GM10847 (cell line): Measurements from ENCODE around the gene TNFRSF19.

Source experiments
- POLR2A ChIP-seq: IDR thresholded peaks from 2 replicates; pipeline ENCODE4 v1.6.1; 2011; ENCODE audit not compliant: insufficient read length; ENCODE audit errors: extremely low read depth

The TNFRSF19 gene

GRCh38 chr13:23672616-23673015 lies 102.4 kb downstream of the TNFRSF19 start:
- no peak for TF ChIP-seq POLR2A

GRCh38 chr13:23673354-23673753 lies 103.1 kb downstream of the TNFRSF19 start:
- no peak for TF ChIP-seq POLR2A

DNA sequence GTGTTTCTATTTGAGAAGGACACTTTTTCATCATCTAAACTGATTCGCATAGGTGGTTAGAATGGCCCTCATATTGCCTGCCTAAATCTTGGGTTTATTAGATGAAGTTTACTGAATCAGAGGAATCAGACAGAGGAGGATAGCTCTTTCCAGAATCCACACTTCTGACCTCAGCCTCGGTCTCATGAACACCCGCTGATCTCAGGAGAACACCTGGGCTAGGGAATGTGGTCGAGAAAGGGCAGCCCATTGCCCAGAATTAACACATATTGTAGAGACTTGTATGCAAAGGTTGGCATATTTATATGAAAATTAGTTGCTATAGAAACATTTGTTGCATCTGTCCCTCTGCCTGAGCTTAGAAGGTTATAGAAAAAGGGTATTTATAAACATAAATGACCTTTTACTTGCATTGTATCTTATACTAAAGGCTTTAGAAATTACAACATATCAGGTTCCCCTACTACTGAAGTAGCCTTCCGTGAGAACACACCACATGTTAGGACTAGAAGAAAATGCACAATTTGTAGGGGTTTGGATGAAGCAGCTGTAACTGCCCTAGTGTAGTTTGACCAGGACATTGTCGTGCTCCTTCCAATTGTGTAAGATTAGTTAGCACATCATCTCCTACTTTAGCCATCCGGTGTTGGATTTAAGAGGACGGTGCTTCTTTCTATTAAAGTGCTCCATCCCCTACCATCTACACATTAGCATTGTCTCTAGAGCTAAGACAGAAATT lies 103.8 kb downstream of the TNFRSF19 start:
- no peak for TF ChIP-seq POLR2A

DNA sequence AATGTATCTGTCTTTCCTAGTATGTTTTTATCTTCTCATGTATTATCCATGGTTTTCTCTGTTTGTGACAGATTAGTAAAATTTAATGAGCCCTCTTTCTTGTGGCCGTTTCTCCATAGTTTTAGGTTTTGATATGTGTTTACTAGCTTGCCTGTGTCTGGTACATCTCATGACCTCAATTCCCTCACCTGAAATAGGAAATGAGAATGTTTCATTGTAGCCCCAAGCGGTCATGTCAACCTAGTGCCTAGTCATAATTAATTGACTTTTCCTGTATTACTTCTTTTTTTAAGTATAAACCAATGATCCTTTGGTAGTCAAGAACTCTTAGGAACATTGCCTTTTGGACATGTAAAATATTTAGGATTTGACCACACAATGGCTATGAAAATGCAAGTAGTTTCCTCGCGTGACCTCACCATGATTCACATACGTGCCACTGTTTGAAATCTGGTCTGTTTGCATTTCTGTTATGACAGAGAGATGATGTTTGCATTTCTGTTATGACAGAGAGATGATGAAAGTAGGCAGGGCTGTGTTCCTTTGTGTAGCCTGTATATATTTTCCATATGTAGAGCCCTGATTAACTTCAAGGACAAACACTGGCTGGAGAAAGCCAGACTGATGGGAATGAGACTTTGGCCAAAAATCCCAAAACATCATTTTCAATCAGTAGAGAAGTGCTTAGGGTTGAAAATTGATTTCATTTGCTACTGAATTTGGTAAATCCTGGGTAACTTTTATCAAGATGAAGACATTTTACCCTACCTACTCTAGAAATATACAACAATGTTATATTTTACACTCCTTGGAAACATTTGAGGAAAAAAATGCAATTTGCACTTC lies 104.8 kb downstream of the TNFRSF19 start:
- TF ChIP-seq POLR2A = no peak

- no peak for TF ChIP-seq POLR2A
These were observed 108.6 kb downstream of the TNFRSF19 start for GRCh38 chr13:23678795-23679194.

- no peak for TF ChIP-seq POLR2A
These were observed 109.0 kb downstream of the TNFRSF19 start for GRCh38 chr13:23679220-23679619.

DNA sequence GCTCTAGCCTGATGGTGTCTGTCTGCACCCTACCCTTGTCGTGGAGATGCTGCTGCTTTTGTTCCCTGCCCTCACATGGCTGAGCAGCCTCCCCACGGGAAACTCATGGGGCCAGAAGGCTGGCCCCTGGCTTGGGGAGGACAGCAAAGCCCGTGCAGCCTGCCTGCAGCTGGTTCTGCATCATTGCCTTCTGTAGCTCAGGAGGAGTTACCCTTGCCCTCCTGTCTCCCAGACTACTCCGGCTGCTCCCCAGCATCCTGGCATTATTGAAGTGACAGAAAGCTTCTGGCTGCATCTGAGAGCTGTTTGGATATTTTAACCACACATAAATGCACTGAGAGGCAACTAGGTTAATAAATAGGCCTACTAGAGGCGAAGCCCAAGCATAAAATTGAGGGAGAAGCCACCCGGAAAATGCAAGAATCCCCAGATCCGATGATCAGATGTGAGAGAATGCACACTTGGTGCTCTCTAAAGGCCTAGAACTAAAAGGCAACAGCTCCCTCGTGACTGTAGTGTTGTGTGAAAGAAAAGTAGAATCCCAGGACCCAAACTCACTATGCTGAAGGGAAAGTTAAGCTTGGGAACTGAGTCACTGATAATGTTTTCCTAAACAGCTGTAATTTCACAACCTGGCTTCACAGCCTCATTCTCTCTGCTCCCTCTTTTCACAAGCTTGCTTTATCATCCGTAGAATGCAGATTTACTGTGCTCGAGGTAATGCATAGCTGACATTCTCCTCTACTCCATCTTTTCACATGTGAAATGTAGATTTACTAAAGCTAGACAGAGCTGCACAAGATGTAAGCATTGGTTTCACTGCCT lies 110.8 kb downstream of the TNFRSF19 start:
- no peak for TF ChIP-seq POLR2A

- no peak for TF ChIP-seq POLR2A
These were observed 112.9 kb downstream of the TNFRSF19 start for GRCh38 chr13:23683084-23683483.

DNA sequence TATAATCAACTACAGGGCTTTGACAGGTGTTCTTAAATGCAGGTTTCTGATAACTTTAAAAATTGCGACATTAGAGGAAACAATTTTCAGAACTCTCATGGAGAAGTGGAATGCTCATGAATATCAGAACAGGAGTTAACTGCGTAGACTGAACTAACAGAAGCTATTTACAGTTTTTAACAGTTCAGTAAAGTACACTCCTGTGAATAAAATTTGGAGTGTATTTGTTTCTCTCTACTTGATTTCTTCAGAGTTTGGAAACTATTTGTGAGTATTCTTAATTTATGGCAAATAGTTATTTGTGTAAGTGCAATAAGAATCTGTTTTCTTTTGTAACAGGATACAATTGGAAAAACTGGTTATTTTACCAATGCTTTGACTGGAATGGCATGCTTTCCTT lies 114.4 kb downstream of the TNFRSF19 start:
- TF ChIP-seq POLR2A = no peak

GRCh38 chr13:23685416-23685815 lies 115.2 kb downstream of the TNFRSF19 start:
- no peak for TF ChIP-seq POLR2A

- no peak for TF ChIP-seq POLR2A
These were observed 116.7 kb downstream of the TNFRSF19 start for GRCh38 chr13:23686948-23687347.

GRCh38 chr13:23687614-23688013 lies 117.4 kb downstream of the TNFRSF19 start:
- no peak for TF ChIP-seq POLR2A

GRCh38 chr13:23688336-23688735 lies 118.1 kb downstream of the TNFRSF19 start:
- no peak for TF ChIP-seq POLR2A

- TF ChIP-seq POLR2A = no peak
These were observed 120.5 kb downstream of the TNFRSF19 start for GRCh38 chr13:23690668-23691067.

DNA sequence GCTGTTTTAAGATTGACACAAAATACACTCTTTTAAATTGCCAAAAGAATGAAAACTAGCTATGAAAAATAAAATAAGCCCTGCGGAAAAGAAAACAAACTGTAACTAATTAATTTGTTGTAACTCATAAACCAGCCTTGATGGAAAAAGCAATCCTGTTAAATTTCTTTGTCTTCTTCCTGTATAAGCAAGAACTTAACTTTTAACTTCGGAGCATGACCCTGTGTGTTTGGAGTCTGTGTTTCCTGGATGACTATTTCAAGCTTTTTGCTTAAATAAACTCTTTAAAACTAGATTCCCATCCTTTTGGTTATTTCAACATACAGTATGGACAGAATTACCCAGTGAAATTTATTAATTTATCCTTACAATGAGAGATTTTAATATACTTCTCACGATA lies 122.6 kb downstream of the TNFRSF19 start:
- no peak for TF ChIP-seq POLR2A
